GM12878 (cell line): ENCODE data around the gene MFAP4.

Source experiments
- ATF3 ChIP-seq: IDR thresholded peaks from 2 replicates; pipeline ENCODE4 v1.6.1; 2011; ENCODE audit warnings: low read depth, mild to moderate bottlenecking, low read length, moderate library complexity, borderline replicate concordance; ENCODE audit errors: extremely low read depth
- KAT2A ChIP-seq: conservative IDR thresholded peaks from 2 replicates; pipeline ENCODE4 v1.6.1; 2011; ENCODE audit warnings: low read depth, low read length; ENCODE audit not compliant: control insufficient read depth
- POLR2AphosphoS2 ChIP-seq: IDR thresholded peaks from 2 replicates; pipeline ENCODE4 v1.6.1; 2011; ENCODE audit warnings: low read depth, mild to moderate bottlenecking, low read length, improper control_type of control experiment, moderate library complexity
- ZNF274 ChIP-seq: IDR thresholded peaks from one replicate; pipeline ENCODE4 v1.8.0; 2011; ENCODE audit not compliant: insufficient read length, insufficient read depth
- TF ChIP-seq, protein P1 (sequence below), 3 experiments: IDR thresholded peaks in 2 of 3; conservative IDR thresholded peaks in 1 of 3; 2 replicates each; pipeline ENCODE4 v1.5.1; 2011; ENCODE audit warnings: low read depth in 3 of 3, low read length in 3 of 3, mild to moderate bottlenecking in 3 of 3, control low read depth in 2 of 3, moderate library complexity in 2 of 3, inconsistent platforms in 1 of 3, mixed read lengths in 1 of 3; ENCODE audit not compliant: control insufficient read depth in 2 of 3, insufficient read depth in 1 of 3; ENCODE audit errors: extremely low read depth in 1 of 3

DNA sequence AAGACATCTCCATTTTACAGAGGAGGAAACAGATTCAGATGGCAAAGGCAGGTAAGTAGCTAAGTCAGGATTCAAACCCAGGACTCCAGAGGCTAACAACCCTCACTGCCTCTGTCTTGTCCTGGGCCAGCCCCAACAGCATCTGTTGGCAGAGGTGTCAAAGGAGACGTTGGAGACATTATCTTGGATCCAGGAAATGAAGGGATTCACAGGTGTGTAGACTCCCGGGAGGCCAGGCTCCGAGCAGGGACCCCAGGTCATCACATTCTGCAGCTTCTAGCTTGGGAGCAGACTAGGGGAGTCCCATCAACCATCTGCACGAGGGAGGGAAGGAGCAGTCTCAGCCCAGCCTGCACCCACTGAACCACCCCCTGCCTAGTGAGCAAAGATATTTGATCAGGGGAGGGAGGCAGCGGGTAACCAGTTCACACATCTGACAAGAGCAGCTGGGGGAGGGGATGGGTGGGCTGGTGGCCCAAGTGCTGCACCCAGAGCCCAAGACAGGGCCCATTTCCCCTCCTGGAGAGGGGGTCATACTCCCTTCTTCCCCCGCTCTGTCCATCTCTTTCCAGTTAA is 23.4 kb downstream of the MFAP4 start:
- TF ChIP-seq ZNF274 (no peak), POLR2AphosphoS2 (no peak), ATF3 (no peak), KAT2A (no peak)
- TF ChIP-seq, protein P1, sequence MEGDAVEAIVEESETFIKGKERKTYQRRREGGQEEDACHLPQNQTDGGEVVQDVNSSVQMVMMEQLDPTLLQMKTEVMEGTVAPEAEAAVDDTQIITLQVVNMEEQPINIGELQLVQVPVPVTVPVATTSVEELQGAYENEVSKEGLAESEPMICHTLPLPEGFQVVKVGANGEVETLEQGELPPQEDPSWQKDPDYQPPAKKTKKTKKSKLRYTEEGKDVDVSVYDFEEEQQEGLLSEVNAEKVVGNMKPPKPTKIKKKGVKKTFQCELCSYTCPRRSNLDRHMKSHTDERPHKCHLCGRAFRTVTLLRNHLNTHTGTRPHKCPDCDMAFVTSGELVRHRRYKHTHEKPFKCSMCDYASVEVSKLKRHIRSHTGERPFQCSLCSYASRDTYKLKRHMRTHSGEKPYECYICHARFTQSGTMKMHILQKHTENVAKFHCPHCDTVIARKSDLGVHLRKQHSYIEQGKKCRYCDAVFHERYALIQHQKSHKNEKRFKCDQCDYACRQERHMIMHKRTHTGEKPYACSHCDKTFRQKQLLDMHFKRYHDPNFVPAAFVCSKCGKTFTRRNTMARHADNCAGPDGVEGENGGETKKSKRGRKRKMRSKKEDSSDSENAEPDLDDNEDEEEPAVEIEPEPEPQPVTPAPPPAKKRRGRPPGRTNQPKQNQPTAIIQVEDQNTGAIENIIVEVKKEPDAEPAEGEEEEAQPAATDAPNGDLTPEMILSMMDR (IDR thresholded peaks at IDR 0.05 in 2 of 3, conservative IDR thresholded peaks at IDR 0.05 in 1 of 3; ENCODE audit: control insufficient read depth in 2 of 3, extremely low read depth in 1 of 3, insufficient read depth in 1 of 3, low read depth in 3 of 3, low read length in 3 of 3), result no peak
